K562 (cell line): ENCODE data around the gene PDE1A. TPM values are rescaled to one million over a fixed set of nuclear protein-coding genes. Genes with fewer than 3 reads are reported as not detected.

Experiments used
- ATAC-seq: fragments of 200-7000 bp; cut with Tn5 transposase; 3 replicates; pipeline ENCODE4 v1.9.1; 2020; ENCODE audit warnings: moderate library complexity
- BruUV-seq: library from RNA; stranded (reverse); fragments of 400-500 nt; replicated peaks from 2 replicates; lab custom pipeline; 2021; lab: Mats Ljungman, UMichigan
- CTCF ChIA-PET: fragments of 300-600 bp; formaldehyde crosslinking; extraction: SDS; loops from one replicate; lab custom pipeline; 2021; ENCODE audit warnings: low intra/inter-chr PET ratio; lab: Yijun Ruan, JAX
- POLR2A ChIA-PET: fragments of 300-600, 350-650 bp; sonication (Branson Sonifier 250); formaldehyde crosslinking; extraction: SDS; loops from one replicate; lab custom pipeline; 2021; ENCODE audit warnings: antibody characterized with exemption, inconsistent platforms; lab: Yijun Ruan, JAX
- DNase-seq, 4 experiments: peaks; one replicate each; pipeline versions ENCODE4 v3.0.0 to v3.0.0-alpha.2; 2011 to 2018; ENCODE audit warnings: low spot score in 3 of 4, mixed read lengths in 3 of 4; ENCODE audit errors: extremely low read depth in 1 of 4
- FAIRE-seq: peaks from 2 replicates; lab custom pipeline; 2011; peaks lifted over from hg19 to GRCh38; lab: Jason Lieb, UNC
- H2AFZ ChIP-seq: 2 replicates; pipeline ENCODE4 v1.6.0; 2011; ENCODE audit warnings: low read depth, low read length, control low read depth, inconsistent platforms
- H3K27ac ChIP-seq: fragments of 200-600 bp; 3 replicates; pipeline ENCODE4 v1.8.0; 2011; ENCODE audit warnings: low read depth, mild to moderate bottlenecking, control low read depth, inconsistent platforms, low read length, moderate library complexity, mixed read lengths; ENCODE audit errors: extremely low read depth
- H3K27me3 ChIP-seq, 2 experiments: fragments of 300-600 bp in 1 of 2; 2 replicates in 1 of 2; 3 replicates in 1 of 2; pipeline versions ENCODE4 v1.6.0 to v1.8.0; 2011; ENCODE audit warnings: inconsistent platforms in 2 of 2, low read length in 2 of 2, mild to moderate bottlenecking in 1 of 2, mixed read lengths in 1 of 2, moderate library complexity in 1 of 2; ENCODE audit not compliant: control insufficient read depth in 2 of 2, insufficient read depth in 2 of 2
- H3K36me3 ChIP-seq: fragments of 300-600 bp; 3 replicates; pipeline ENCODE4 v1.8.0; 2011; ENCODE audit warnings: mild to moderate bottlenecking, low read length, inconsistent platforms; ENCODE audit not compliant: control insufficient read depth, insufficient read depth
- H3K4me1 ChIP-seq, 2 experiments: fragments of 200-600 bp in 1 of 2; replicated peaks in 1 of 2; 2 replicates in 1 of 2; 3 replicates in 1 of 2; pipeline versions ENCODE4 v1.5.1 to v1.8.0; 2011; ENCODE audit warnings: inconsistent platforms in 2 of 2, low read length in 2 of 2, mild to moderate bottlenecking in 1 of 2, mixed read lengths in 1 of 2, moderate library complexity in 1 of 2; ENCODE audit not compliant: control insufficient read depth in 2 of 2, insufficient read depth in 2 of 2
- H3K4me2 ChIP-seq: 2 replicates; pipeline ENCODE4 v1.6.1; 2011; ENCODE audit warnings: low read length, control low read depth, inconsistent platforms, mixed read lengths; ENCODE audit not compliant: insufficient read depth
- H3K4me3 ChIP-seq: fragments of 200-600 bp; sonication (generic), shearing (Covaris generic); 2 replicates; pipeline ENCODE4 v1.5.1; 2016; ENCODE audit warnings: control low read depth, inconsistent platforms
- H3K79me2 ChIP-seq: fragments of 200-600 bp; 3 replicates; pipeline ENCODE4 v1.8.0; 2011; ENCODE audit warnings: low read length, inconsistent platforms; ENCODE audit not compliant: control insufficient read depth, insufficient read depth
- H3K9ac ChIP-seq, 2 experiments: 2 replicates each; pipeline versions ENCODE4 v1.6.0 to v1.6.1; 2011; ENCODE audit warnings: low read depth in 2 of 2, low read length in 2 of 2, control low read depth in 1 of 2, inconsistent platforms in 1 of 2, mild to moderate bottlenecking in 1 of 2, mixed read lengths in 1 of 2; ENCODE audit not compliant: insufficient read depth in 1 of 2
- H3K9me1 ChIP-seq: one replicate; pipeline ENCODE4 v1.6.0; 2011; ENCODE audit warnings: inconsistent platforms, mild to moderate bottlenecking, low read length, moderate library complexity; ENCODE audit not compliant: control insufficient read depth, insufficient read depth
- H3K9me3 ChIP-seq: replicated peaks from 2 replicates; pipeline ENCODE4 v1.5.1; 2011; ENCODE audit warnings: low read depth, low read length, inconsistent platforms; ENCODE audit not compliant: control insufficient read depth, insufficient read depth
- H4K20me1 ChIP-seq: replicated peaks from 2 replicates; pipeline ENCODE4 v1.6.1; 2011; ENCODE audit warnings: low read length, inconsistent platforms, mixed read lengths; ENCODE audit not compliant: control insufficient read depth, insufficient read depth
- BMI1 ChIP-seq: fragments of 150-350 bp; IDR thresholded peaks from 2 replicates; pipeline ENCODE4 v1.6.1; 2014; ENCODE audit warnings: low read length
- CUX1 ChIP-seq: fragments of 200-800 bp; sonication (Bioruptor generic); IDR thresholded peaks from 2 replicates; pipeline ENCODE4 v1.6.1; 2016; ENCODE audit warnings: missing genetic modification characterization, missing compliant biosample characterization
- E2F1 ChIP-seq: sonication (generic); formaldehyde crosslinking; IDR thresholded peaks from 2 replicates; pipeline ENCODE4 v1.8.1; 2023; ENCODE audit warnings: mild to moderate bottlenecking, missing genetic modification reagents, moderate library complexity
- FOS ChIP-seq: IDR thresholded peaks from 3 replicates; pipeline ENCODE4 v1.6.1; 2011; ENCODE audit not compliant: insufficient read length; ENCODE audit errors: extremely low read depth
- GTF3C2 ChIP-seq: IDR thresholded peaks from 3 replicates; pipeline ENCODE4 v1.6.1; 2011; ENCODE audit warnings: borderline replicate concordance, mild to moderate bottlenecking, moderate library complexity; ENCODE audit not compliant: insufficient read length; ENCODE audit errors: extremely low read depth
- KDM4B ChIP-seq, 2 experiments: fragments of 450-650 bp in 1 of 2; sonication (generic) in 1 of 2; IDR thresholded peaks; 2 replicates each; pipeline ENCODE4 v1.6.1; 2016 to 2017; ENCODE audit warnings: borderline replicate concordance in 2 of 2, antibody characterized with exemption in 1 of 2, low read depth in 1 of 2, mild to moderate bottlenecking in 1 of 2
- MEF2D ChIP-seq: conservative IDR thresholded peaks from 2 replicates; pipeline ENCODE4 v1.6.1; 2016; ENCODE audit warnings: low read depth, missing genetic modification characterization, missing compliant biosample characterization
- PML ChIP-seq: IDR thresholded peaks from 2 replicates; pipeline ENCODE4 v1.6.1; 2012; ENCODE audit warnings: low read length, inconsistent platforms
- ZNF518B ChIP-seq: fragments of 250-450 bp; sonication (Bioruptor Pico); IDR thresholded peaks from 2 replicates; pipeline ENCODE4 v1.5.0; 2021; ENCODE audit warnings: mild to moderate bottlenecking, moderate library complexity
- WGBS: fragments of 100-300 bp; shearing (Covaris generic); methylation state at CpG from one replicate; pipeline ENCODE4 v1.1.6; 2016; ENCODE audit warnings: low coverage, mixed read lengths; ENCODE audit not compliant: insufficient coverage; ENCODE audit errors: missing lambda C conversion rate; 5-methylcytosine and 5-hydroxymethylcytosine counted together
- in situ Hi-C: fragments of 300-500 bp; cut with MboI; formaldehyde crosslinking; loops from 4 replicates; pipeline ENCODE4 v1.15.0; 2018; ENCODE audit warnings: inconsistent platforms, mixed read lengths
- intact Hi-C: fragments of 100-400 bp; cut with micrococcal nuclease; formaldehyde crosslinking; loops from 2 replicates; pipeline ENCODE4 v1.14.2; 2022
- polyA plus RNA-seq, 8 experiments: library from polyadenylated mRNA; depleted of rRNA in 4 of 8; stranded (reverse) in 5 of 8; unstranded in 3 of 8; fragments of >200 nt; fragmentation: Nextera tagmentation in 2 of 8; fragmentation: Illumina TruSeq in 1 of 8; extraction: Ambion mirVana in 2 of 8; extraction: Trizol in 1 of 8; gene quantifications; 2 replicates each; pipeline versions ENCODE4 v1.2.1 to v1.2.3, GENCODE V29; 2011 to 2014; ENCODE audit warnings: inconsistent platforms in 1 of 8, missing spikeins in 1 of 8
- total RNA-seq, 7 experiments: library from RNA; depleted of rRNA in 6 of 7; stranded (reverse); fragments of >200 nt in 6 of 7; fragmentation: Illumina TruSeq in 2 of 7; extraction: Trizol in 2 of 7; gene quantifications; 2 replicates each; pipeline versions ENCODE4 v1.2.1 to v1.2.3, GENCODE V29; 2011 to 2021; ENCODE audit warnings: low replicate concordance in 1 of 7

The PDE1A gene
- total and polyA plus RNA-seq, 9 of the 15 experiments (the other 6 are each of a cell fraction or from before 2014, with no cell fraction given), result 0.14 to 0.91 (median 0.32) TPM

- no peak for ATAC-seq
- no peak for TF ChIP-seq BMI1
- TF ChIP-seq ZNF518B (CRISPR knock-in tag), result no peak
- TF ChIP-seq GTF3C2, result no peak
- no peak for TF ChIP-seq KDM4B (IDR thresholded peaks at IDR 0.05; ENCODE audit: borderline replicate concordance in 2 of 2, low read depth in 1 of 2)
- TF ChIP-seq CUX1 (CRISPR knock-in tag), result no peak
- no peak for TF ChIP-seq PML
- TF ChIP-seq MEF2D (tag), result no peak
- TF ChIP-seq E2F1 (CRISPR knock-in tag), result no peak
- TF ChIP-seq FOS, result no peak
Observed at GRCh38 chr2:182375862-182376261, 51.0 kb downstream of the PDE1A start.

More at GRCh38 chr2:182375862-182376261, 51.0 kb downstream of the PDE1A start:
- no peak overlapping the region for H2AFZ ChIP-seq
- no peak overlapping the region for H3K4me3 ChIP-seq
- POLR2A ChIA-PET, result no interaction called here
- no peaks in the 10 kb centered on the region for H3K4me1 ChIP-seq
- H3K9ac ChIP-seq, result no peak overlapping the region
- no peaks in the 10 kb centered on the region for H4K20me1 ChIP-seq
- no peak for FAIRE-seq
- H3K9me3 ChIP-seq, result no peaks in the 10 kb centered on the region; the same call in 1 of the 2 replicates
- intact Hi-C loops (no loop called here), in situ Hi-C loops (no loop called here)
- BruUV-seq, result no TSS peak
- H3K36me3 ChIP-seq, result no peaks in the 10 kb centered on the region
- H3K4me2 ChIP-seq, result no peak overlapping the region
- CTCF ChIA-PET, result no interaction called here
- no peak overlapping the region for H3K27ac ChIP-seq
- no peak for DNase-seq
- 0% methylated on average over 1 of the region's 1 CpG for WGBS
- no peaks in the 10 kb centered on the region for H3K79me2 ChIP-seq
- H3K9me1 ChIP-seq, result no peaks in the 10 kb centered on the region
- H3K27me3 ChIP-seq, result no peaks in the 10 kb centered on the region
